ENCODE measurements around the gene ZNF335.
"Not testable (repeated sequence)": the region's sequence is repeated elsewhere in the genome, so short reads cannot be mapped to it uniquely, and the experiment has no call there.

The ZNF335 gene

DNA sequence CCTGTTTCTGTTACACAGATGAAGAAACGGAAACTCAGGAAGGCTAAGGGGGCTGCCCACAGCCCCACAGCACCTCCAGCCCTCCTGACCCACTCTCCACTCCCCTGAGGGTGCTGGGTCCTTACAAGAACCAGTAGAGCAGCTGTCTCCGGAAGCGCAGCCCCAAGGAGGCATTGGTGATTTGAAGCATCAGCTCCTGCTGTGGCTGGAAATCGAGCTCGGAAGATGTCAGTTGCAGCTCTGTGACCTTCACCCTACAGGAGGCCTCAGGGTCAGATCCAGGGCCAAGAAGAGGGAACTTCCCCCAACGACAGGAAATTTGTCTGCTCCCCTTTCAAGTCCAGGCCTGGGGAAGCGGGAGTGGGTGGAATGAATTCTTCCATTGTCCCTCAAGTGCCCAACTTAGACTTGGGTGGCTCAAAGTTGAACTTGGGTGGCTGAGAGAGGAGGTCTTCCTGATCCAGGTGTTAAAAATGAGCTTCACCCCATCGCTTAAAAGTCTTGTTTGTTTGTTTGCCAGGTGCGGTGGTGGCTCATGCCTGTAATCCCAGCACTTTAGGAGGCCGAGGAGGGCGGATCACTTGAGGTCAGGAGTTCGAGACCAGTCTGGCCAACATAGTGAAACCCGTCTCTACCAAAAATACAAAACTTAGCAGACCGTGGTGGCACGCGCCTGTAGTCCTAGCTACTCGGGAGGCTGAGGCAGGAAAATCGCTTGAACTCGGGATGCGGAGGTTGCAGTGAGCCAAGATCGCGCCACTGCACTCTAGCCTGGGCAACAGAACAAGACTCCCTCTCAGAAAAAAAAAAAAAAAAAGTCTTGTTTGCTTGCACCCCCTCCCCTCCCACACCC is 62.0 kb downstream of the ZNF335 start:
- DNase-seq, result no peak

DNA sequence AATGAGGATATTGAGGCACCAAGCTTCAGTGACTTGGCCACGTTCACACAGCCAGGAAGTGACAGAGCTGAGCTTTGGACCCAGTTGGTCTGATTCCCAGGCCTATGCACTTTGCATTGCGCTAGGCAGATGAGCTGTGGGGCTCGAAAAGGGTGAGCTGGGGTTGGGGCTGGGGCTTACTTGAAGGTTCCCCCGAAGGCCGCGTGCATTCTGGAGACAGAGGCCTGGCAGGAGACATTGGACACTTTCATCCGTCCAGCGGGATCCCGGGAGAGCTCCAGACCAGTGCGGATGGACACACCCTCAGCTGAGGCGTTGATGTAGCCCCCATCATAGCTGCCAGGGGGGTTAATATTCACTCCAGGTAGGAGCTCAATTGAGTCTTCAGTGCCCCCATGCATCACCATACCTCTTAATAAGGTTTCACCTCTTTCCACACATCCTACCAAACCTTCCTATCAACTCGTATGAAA is 62.6 kb downstream of the ZNF335 start:
- no peak for DNase-seq

DNA sequence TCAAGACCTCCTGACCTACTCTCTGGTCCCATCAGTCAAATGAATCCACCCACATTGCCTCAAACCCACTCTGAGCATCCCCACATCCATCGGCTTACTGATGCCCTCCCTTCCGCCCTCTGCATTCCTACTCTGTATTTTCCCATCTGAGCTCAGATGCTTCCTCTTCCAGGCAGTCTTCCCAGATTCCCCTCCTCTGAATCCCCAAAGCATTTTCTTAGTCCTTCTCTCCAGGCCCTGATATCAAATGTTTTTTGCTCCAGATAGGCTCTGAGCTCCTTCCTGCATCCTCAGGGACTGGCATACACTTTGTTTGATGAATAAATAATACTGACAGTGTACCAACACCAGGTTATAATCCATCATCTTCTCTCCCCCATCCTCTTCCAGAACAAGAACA is 63.9 kb downstream of the ZNF335 start:
- no peak for DNase-seq

DNA sequence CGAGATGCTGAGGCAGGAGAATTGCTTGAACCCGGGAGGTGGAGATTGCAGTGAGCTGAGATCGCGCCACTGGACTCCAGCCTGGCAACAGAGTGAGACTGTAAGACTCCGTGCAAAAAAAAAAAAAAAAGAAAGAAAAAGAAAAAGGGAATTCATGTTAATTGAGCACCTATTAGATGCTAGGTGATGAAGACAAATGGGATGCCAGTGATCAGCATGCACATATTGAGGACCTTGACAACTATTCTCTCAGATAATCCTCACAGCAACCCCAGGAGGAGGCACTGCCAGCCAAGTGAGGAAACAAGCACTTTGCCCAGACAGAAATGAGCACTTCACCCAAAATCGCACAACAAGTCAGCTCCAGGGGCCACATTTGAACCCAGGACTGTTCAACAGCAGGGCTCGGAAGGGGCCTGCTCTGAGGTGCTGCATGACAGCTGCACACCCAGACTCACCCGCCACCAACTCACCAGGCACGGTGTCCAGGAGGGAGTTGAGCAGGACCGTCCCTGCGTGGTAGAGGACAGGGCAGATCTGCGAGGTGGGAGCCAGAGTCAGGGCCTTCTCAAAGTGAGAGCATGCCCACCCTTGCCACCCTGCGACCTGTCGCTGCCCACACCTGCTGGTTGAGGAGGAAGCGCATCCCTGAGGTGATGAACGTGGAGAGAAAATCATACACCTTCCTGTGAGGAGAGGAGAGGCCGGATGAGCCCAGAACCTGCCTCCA is 64.6 kb downstream of the ZNF335 start:
- DNase-seq, result no peak

DNA sequence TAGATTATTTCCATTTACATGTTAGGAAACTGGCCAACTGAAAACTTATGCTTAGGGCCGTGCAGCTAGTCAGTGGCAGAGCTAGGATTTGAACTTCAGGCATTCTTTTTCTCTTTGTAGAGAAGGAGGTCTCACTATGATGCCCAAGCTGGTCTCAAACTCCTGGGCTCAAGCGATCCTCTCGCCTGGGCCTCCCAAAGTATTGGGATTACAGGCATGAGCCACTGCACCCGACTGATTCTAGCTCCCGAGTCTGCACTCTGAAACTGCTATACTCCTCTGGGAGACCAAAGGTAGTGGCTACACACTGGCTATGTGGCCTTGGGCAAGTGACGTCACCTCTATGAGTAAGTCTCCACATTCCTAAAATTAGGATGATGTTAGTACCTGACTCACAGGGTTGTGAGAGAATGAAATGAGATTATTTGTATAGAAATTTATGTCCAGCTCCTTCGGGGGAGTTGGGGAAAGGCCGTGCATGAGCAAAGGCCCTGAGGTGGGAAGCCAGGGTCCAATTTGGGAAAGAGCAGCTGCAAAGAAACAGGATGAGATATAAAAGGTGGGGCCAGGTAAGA is 66.4 kb downstream of the ZNF335 start:
- no peak for DNase-seq

DNA sequence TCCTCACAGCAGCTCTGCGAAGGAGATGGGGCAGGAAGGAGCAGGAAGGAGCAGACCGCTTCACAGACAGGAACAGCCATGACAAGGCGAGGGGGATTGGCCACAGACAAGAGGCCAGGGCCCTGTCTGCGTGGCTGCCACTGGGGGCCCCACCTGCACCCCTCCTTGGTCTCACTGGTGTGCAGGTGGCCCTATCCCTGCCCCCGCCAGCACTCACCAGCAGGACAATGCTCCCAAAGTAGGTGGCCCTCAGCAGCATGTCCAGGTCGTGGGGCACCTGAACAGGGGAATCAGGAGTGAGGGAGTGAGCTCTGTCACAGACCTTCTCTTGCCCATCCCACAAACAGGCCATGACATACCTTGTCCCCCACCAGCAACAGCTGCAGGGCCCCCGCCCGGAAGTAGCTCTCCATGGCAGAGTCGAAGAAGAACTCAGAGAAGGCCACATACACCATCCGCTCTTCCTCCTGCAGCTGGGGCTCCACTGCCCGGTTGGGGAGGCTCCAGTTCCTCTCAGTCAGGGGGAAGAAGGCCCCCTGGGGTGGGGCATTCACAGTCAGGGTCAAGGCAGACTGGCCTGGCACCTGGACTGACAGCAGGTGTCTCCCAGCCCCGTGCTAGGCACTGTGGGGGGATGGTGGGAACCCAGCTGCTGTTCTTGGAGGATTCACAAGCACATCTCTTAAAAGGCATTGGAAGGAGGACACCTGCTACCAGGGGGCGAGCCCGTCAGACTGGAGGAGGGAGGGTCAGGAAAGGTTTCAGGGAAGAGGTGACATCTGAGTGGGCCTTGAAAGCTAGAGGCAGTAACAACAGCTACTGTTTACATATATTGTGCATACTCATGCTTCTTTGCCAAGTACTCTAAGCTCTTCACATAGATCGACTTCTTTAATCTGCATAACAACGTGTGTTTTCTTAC is 67.2 kb downstream of the ZNF335 start:
- no peak for DNase-seq

DNA sequence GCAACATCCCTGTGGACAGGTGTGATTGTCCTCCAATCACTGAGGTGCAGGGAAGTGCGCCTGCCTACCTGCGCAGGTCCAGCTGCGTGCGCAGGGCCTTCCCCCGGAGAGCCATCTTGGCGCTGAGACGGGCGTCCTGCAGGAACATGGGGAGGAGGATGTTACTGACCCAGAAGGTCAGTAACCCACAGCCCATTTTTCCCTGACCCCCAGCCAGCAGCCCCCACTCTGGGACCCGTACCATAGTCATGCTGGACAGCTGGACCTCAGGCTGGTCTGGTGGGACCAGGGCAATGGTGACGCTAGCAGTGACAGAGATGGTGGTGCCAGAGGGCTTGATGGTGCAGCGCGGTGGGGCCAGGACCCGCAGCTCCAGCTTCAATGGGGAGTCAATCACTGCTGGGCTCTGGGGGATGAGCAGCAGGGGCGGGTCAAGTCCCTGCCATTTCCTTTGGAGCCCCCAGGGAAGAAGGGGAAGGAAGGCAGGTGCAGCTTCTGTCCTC is 69.8 kb downstream of the ZNF335 start:
- no peak for DNase-seq

DNA sequence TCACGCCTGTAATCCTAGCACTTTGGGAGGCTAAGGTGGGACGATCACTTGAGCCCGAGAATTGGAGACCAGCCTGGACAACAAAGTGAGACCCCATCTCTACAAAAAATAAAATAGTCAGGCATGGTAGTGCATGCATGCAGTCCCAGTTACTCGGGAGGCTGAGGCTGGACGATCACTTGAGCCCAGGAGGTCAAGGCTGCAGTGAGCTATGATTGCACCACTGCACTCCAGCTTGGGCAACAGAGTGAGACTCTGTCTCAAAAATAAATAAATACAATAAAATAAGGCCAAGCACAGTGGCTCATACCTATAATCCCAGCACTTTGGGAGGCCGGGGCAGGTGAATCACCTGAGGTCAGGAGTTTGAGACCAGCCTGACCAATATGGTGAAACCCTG is 70.7 kb downstream of the ZNF335 start:
- not testable (repeated sequence) for DNase-seq

DNA sequence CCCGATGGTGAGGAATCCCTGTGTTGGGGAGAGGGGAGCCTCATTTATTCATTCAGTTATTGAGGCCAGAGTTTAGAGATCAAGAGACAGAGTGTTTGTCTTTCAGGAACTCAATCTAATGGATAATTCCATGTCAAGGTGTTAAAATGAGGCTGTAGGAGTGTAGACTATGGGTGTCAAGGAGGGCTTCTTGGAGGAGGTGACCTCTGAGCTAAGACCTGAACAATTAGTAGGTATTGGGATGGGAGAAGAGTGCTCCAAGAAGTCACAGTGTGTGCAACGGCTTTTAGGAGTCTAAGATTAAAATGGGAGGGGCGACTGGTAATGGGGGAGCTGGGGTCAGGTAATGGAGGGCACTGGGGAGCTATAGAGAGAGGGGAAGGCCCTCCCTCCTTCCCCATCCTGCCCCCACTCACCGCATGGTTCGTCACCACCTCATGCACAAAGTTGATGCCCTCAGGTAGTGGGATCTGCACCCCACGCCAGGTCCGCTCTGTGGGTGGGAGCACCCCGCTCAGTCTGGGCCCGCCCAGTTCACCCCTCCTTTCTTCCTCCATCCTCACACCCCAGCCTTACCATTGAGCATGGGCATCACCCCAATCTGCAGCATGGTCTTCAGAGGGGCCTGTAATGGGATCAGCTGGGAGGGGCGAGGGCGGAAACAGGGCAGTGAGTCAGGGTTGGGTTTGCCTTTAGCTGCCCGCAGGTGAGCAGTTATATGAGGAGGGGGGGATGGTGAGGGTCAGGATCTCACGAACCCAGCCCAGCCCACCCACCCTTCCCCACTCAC is 72.8 kb downstream of the ZNF335 start:
- DNase-seq, result no peak
